Globus pallidus (tissue), 1 donor: ENCODE measurements around the gene CDKN2B-AS1.
A peak's percentile ranks its signal among the peaks of the same experiment; 100 is the strongest.

Experiments
- DNase-seq: peaks from one replicate; pipeline ENCODE4 v3.0.0-alpha.2; 2015; ENCODE audit warnings: low spot score

The CDKN2B-AS1 gene

GRCh38 chr9:22005702-22006606 lies 11.4 kb downstream of the CDKN2B-AS1 start:
- DNase-seq, result no peak

- DNase-seq, result no peak
Observed at GRCh38 chr9:22008384-22008716, 13.8 kb downstream of the CDKN2B-AS1 start.

GRCh38 chr9:22008717-22009505 lies 14.3 kb downstream of the CDKN2B-AS1 start, which contains the start of gene CDKN2B:
Gene CDKN2B (minus strand): TSS chr9:22009305. CDS start chr9:22008953, 352 bp downstream.
- DNase-seq, result peak; percentile 92

- DNase-seq, result no peak
Observed at GRCh38 chr9:22009506-22009867, 14.9 kb downstream of the CDKN2B-AS1 start.

- no peak for DNase-seq
Observed at GRCh38 chr9:22010866-22011625, 16.5 kb downstream of the CDKN2B-AS1 start.

- no peak for DNase-seq
Observed at GRCh38 chr9:22022396-22022795, 27.8 kb downstream of the CDKN2B-AS1 start.

GRCh38 chr9:22026696-22027095 lies 32.1 kb downstream of the CDKN2B-AS1 start:
- DNase-seq, result no peak

- no peak for DNase-seq
Observed at GRCh38 chr9:22028394-22028793, 33.8 kb downstream of the CDKN2B-AS1 start.

GRCh38 chr9:22029231-22029630 lies 34.6 kb downstream of the CDKN2B-AS1 start:
- no peak for DNase-seq

- DNase-seq, result no peak
Observed at GRCh38 chr9:22030101-22030598, 35.6 kb downstream of the CDKN2B-AS1 start.

GRCh38 chr9:22031655-22032411 lies 37.2 kb downstream of the CDKN2B-AS1 start:
- no peak for DNase-seq

GRCh38 chr9:22033012-22033630 lies 38.5 kb downstream of the CDKN2B-AS1 start:
- DNase-seq, result no peak

GRCh38 chr9:22035591-22036011 lies 41.0 kb downstream of the CDKN2B-AS1 start:
- no peak for DNase-seq

- no peak for DNase-seq
Observed at GRCh38 chr9:22036866-22037626, 42.5 kb downstream of the CDKN2B-AS1 start.

- no peak for DNase-seq
Observed at GRCh38 chr9:22037954-22038690, 43.5 kb downstream of the CDKN2B-AS1 start.

GRCh38 chr9:22039258-22039657 lies 44.7 kb downstream of the CDKN2B-AS1 start:
- no peak for DNase-seq

- no peak for DNase-seq
Observed at GRCh38 chr9:22040760-22041159, 46.2 kb downstream of the CDKN2B-AS1 start.

GRCh38 chr9:22041344-22041743 lies 46.8 kb downstream of the CDKN2B-AS1 start:
- DNase-seq, result no peak

- DNase-seq, result no peak
Observed at GRCh38 chr9:22041775-22042174, 47.2 kb downstream of the CDKN2B-AS1 start.
